ENCODE measurements around the gene NEK10. TPM values are rescaled to one million over a fixed set of nuclear protein-coding genes. Genes with fewer than 3 reads are reported as not detected.
A peak's percentile ranks its signal among the peaks of the same experiment; 100 is the strongest.

The NEK10 gene
- total and polyA plus RNA-seq, 2 of the 13 experiments (the other 11 are each of a cell fraction or from before 2014, with no cell fraction given), result 2.8 to 14.2 TPM

DNA sequence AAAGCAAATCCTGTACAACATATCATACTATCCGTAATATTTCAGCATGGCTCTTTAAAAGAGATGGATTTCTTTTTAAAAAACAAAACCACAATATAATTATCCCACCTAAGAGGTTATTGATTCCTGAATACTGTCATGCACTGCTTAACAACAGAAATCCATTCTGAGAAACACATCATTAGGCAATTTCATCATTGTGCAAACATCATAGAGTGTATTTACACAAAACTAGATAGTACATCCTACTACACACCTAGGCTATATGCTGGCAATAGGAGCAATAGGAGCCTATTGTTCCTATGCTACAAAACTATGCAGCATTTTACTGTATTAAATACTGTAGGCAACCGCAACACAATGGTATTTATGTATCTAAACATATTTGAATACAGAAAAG, 242.0 kb downstream of the NEK10 start (continued):
- TF ChIP-seq ISX (CRISPR knock-in tag; conservative IDR thresholded peaks at IDR 0.05) (no peak), MED1 (CRISPR knock-in tag; IDR thresholded peaks at IDR 0.05) (peak; percentile 59; the same call in 1 of the 2 replicates), ZNF703 (CRISPR knock-in tag; IDR thresholded peaks at IDR 0.05; ENCODE audit: borderline replicate concordance) (no peak), SAP130 (CRISPR knock-in tag; IDR thresholded peaks at IDR 0.05; ENCODE audit: low read depth) (peak; percentile 61), MAF1 (CRISPR knock-in tag; IDR thresholded peaks at IDR 0.05; ENCODE audit: borderline replicate concordance) (no peak), ZBTB21 (CRISPR knock-in tag; IDR thresholded peaks at IDR 0.05) (no peak), ZFYVE20 (CRISPR knock-in tag; IDR thresholded peaks at IDR 0.05; ENCODE audit: borderline replicate concordance, low read depth) (no peak), SOX5 (CRISPR knock-in tag; IDR thresholded peaks at IDR 0.05; ENCODE audit: borderline replicate concordance) (peak; percentile 98), TCF7 (IDR thresholded peaks at IDR 0.05; ENCODE audit: low read depth) (peak; percentile 54; the same call in 1 of the 2 replicates), EED (CRISPR knock-in tag; IDR thresholded peaks at IDR 0.05) (no peak), NR2F2 (IDR thresholded peaks at IDR 0.05; ENCODE audit: borderline replicate concordance, low read depth) (0 out of 2 replicates have a peak, but pooled peaks have one; percentile 30), NFYC (CRISPR knock-in tag; IDR thresholded peaks at IDR 0.05) (no peak), HDAC1 (CRISPR knock-in tag; IDR thresholded peaks at IDR 0.05) (peak; percentile 41; the same call in 1 of the 2 replicates), ZMYM4 (CRISPR knock-in tag; IDR thresholded peaks at IDR 0.05) (no peak; the same call in 1 of the 2 replicates), TBP (CRISPR knock-in tag; IDR thresholded peaks at IDR 0.05) (no peak), DPF2 (CRISPR knock-in tag; IDR thresholded peaks at IDR 0.05; ENCODE audit: borderline replicate concordance, low read depth) (no peak), CEBPB (IDR thresholded peaks at IDR 0.05; ENCODE audit: borderline replicate concordance, low read depth, low read length) (peak; percentile 91), NR2F6 (IDR thresholded peaks at IDR 0.05) (0 out of 2 replicates have a peak, but pooled peaks have one; percentile 24), NR2F6 (CRISPR knock-in tag; IDR thresholded peaks at IDR 0.05) (no peak; the same call in 1 of the 2 replicates), GATAD1 (CRISPR knock-in tag; IDR thresholded peaks at IDR 0.05) (peak; percentile 72), ZNF598 (CRISPR knock-in tag; IDR thresholded peaks at IDR 0.05; ENCODE audit: borderline replicate concordance) (no peak), BORCS8-MEF2B (CRISPR knock-in tag; IDR thresholded peaks at IDR 0.05) (no peak)
- TF ChIP-seq, protein P1, sequence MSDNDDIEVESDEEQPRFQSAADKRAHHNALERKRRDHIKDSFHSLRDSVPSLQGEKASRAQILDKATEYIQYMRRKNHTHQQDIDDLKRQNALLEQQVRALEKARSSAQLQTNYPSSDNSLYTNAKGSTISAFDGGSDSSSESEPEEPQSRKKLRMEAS (IDR thresholded peaks at IDR 0.05), result peak; percentile 38; the same call in 1 of the 2 replicates
- TF ChIP-seq, protein P2, sequence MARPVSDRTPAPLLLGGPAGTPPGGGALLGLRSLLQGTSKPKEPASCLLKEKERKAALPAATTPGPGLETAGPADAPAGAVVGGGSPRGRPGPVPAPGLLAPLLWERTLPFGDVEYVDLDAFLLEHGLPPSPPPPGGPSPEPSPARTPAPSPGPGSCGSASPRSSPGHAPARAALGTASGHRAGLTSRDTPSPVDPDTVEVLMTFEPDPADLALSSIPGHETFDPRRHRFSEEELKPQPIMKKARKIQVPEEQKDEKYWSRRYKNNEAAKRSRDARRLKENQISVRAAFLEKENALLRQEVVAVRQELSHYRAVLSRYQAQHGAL (CRISPR knock-in tag; IDR thresholded peaks at IDR 0.05; ENCODE audit: not compliant biosample characterization), result no peak
- TF ChIP-seq, protein P3, sequence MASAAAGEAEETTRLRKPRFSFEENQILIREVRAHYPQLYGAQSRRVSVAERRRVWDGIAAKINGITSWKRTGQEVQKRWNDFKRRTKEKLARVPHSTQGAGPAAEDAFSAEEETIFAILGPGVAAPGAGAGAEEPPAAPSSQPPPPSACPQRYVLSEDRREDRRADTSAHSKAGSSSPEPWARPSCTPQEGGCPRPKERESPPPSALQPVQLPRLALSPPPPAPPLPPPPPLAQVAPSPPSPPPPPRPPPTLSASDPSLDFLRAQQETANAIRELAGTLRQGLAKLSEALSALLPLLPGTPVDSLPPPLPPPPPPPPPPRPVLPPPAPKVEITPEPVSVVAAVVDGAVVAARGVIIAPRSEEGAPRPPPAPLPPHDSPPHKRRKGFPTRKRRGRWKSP (CRISPR knock-in tag; IDR thresholded peaks at IDR 0.05), result no peak
- TF ChIP-seq, protein P4, sequence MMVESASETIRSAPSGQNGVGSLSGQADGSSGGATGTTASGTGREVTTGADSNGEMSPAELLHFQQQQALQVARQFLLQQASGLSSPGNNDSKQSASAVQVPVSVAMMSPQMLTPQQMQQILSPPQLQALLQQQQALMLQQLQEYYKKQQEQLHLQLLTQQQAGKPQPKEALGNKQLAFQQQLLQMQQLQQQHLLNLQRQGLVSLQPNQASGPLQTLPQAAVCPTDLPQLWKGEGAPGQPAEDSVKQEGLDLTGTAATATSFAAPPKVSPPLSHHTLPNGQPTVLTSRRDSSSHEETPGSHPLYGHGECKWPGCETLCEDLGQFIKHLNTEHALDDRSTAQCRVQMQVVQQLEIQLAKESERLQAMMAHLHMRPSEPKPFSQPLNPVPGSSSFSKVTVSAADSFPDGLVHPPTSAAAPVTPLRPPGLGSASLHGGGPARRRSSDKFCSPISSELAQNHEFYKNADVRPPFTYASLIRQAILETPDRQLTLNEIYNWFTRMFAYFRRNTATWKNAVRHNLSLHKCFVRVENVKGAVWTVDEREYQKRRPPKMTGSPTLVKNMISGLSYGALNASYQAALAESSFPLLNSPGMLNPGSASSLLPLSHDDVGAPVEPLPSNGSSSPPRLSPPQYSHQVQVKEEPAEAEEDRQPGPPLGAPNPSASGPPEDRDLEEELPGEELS (CRISPR knock-in tag; IDR thresholded peaks at IDR 0.05), result peak; percentile 74
- TF ChIP-seq, protein P5, sequence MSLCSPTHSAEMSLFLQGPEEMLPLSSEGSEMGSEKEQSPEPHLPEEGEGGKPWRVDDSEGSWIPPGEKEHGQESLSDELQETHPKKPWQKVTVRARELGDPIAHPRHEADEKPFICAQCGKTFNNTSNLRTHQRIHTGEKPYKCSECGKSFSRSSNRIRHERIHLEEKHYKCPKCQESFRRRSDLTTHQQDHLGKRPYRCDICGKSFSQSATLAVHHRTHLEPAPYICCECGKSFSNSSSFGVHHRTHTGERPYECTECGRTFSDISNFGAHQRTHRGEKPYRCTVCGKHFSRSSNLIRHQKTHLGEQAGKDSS (CRISPR knock-in tag; IDR thresholded peaks at IDR 0.05; ENCODE audit: borderline replicate concordance, low read depth), result no peak
- TF ChIP-seq, protein P6, sequence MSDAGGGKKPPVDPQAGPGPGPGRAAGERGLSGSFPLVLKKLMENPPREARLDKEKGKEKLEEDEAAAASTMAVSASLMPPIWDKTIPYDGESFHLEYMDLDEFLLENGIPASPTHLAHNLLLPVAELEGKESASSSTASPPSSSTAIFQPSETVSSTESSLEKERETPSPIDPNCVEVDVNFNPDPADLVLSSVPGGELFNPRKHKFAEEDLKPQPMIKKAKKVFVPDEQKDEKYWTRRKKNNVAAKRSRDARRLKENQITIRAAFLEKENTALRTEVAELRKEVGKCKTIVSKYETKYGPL (CRISPR knock-in tag; IDR thresholded peaks at IDR 0.05), result no peak

Data from HepG2 (cell line).